K562 (cell line): ENCODE results near the gene VWA7. TPM values are rescaled to one million over a fixed set of nuclear protein-coding genes. Genes with fewer than 3 reads are reported as not detected.

Experiments used
- CHD2 ChIP-seq: IDR thresholded peaks from 2 replicates; pipeline ENCODE4 v1.6.1; 2011; ENCODE audit warnings: low read depth, low read length
- CREB5 ChIP-seq: fragments of 250-450 bp; sonication (Bioruptor Pico); IDR thresholded peaks from 2 replicates; pipeline ENCODE4 v1.5.0; 2020; ENCODE audit warnings: mild to moderate bottlenecking
- HEY1 ChIP-seq: fragments of 250-450 bp; sonication (Bioruptor Pico); IDR thresholded peaks from 2 replicates; pipeline ENCODE4 v1.5.0; 2020; ENCODE audit warnings: mild to moderate bottlenecking, moderate library complexity, borderline replicate concordance
- MEF2D ChIP-seq: conservative IDR thresholded peaks from 2 replicates; pipeline ENCODE4 v1.6.1; 2016; ENCODE audit warnings: low read depth, missing genetic modification characterization, missing compliant biosample characterization
- MTF1 ChIP-seq: fragments of 250-450 bp; sonication (Bioruptor Pico); IDR thresholded peaks from 2 replicates; pipeline ENCODE4 v1.9.0; 2021; ENCODE audit warnings: moderate library complexity, mild to moderate bottlenecking, inconsistent platforms, borderline replicate concordance
- PBX2 ChIP-seq, 2 experiments: IDR thresholded peaks in 1 of 2; conservative IDR thresholded peaks in 1 of 2; 2 replicates each; pipeline ENCODE4 v1.6.1; 2016; ENCODE audit warnings: low read depth in 2 of 2, mild to moderate bottlenecking in 1 of 2, missing compliant biosample characterization in 1 of 2, missing genetic modification characterization in 1 of 2, moderate library complexity in 1 of 2
- RB1 ChIP-seq: fragments of 450-650 bp; IDR thresholded peaks from 2 replicates; pipeline ENCODE4 v1.6.1; 2017; ENCODE audit warnings: low read depth, mild to moderate bottlenecking
- RBM25 ChIP-seq: fragments of 200-400 bp; formaldehyde crosslinking; IDR thresholded peaks from 2 replicates; pipeline ENCODE4 v1.6.1; 2018; ENCODE audit warnings: low read length, low read depth, moderate library complexity; ENCODE audit not compliant: severe bottlenecking
- SFPQ ChIP-seq: fragments of 200-400 bp; formaldehyde crosslinking; IDR thresholded peaks from 2 replicates; pipeline ENCODE4 v1.6.1; 2017; ENCODE audit warnings: mild to moderate bottlenecking, low read depth, low read length, moderate library complexity
- STAT6 ChIP-seq: sonication (generic); formaldehyde crosslinking; IDR thresholded peaks from 2 replicates; pipeline ENCODE4 v1.8.1; 2023; ENCODE audit warnings: mild to moderate bottlenecking, missing genetic modification reagents
- TCF3 ChIP-seq: sonication (generic); formaldehyde crosslinking; IDR thresholded peaks from 2 replicates; pipeline ENCODE4 v1.4.0; 2020; ENCODE audit warnings: mild to moderate bottlenecking, missing genetic modification reagents
- YBX1 ChIP-seq: fragments of 450-650 bp; IDR thresholded peaks from 2 replicates; pipeline ENCODE4 v1.7.1; 2016; ENCODE audit warnings: mild to moderate bottlenecking
- ZBTB9 ChIP-seq: fragments of 450-650 bp; formaldehyde crosslinking; IDR thresholded peaks from 2 replicates; pipeline ENCODE4 v1.4.0; 2020; ENCODE audit warnings: mild to moderate bottlenecking, moderate library complexity
- ZNF263 ChIP-seq: sonication (generic); formaldehyde crosslinking; IDR thresholded peaks from 2 replicates; pipeline ENCODE4 v1.8.0; 2022; ENCODE audit warnings: mild to moderate bottlenecking, missing genetic modification reagents, borderline replicate concordance
- ZNF445 ChIP-seq: fragments of 250-450 bp; sonication (Bioruptor Pico); IDR thresholded peaks from 2 replicates; pipeline ENCODE4 v1.4.0; 2020; ENCODE audit warnings: low read depth, mild to moderate bottlenecking, moderate library complexity
- ZNF586 ChIP-seq: fragments of 450-650 bp; formaldehyde crosslinking; conservative IDR thresholded peaks from 2 replicates; pipeline ENCODE4 v1.4.0; 2020; ENCODE audit warnings: mild to moderate bottlenecking, moderate library complexity
- polyA plus RNA-seq, 8 experiments: library from polyadenylated mRNA; depleted of rRNA in 4 of 8; stranded (reverse) in 5 of 8; unstranded in 3 of 8; fragments of >200 nt; fragmentation: Nextera tagmentation in 2 of 8; fragmentation: Illumina TruSeq in 1 of 8; extraction: Ambion mirVana in 2 of 8; extraction: Trizol in 1 of 8; gene quantifications; 2 replicates each; pipeline versions ENCODE4 v1.2.1 to v1.2.3, GENCODE V29; 2011 to 2014; ENCODE audit warnings: inconsistent platforms in 1 of 8, missing spikeins in 1 of 8
- total RNA-seq, 7 experiments: library from RNA; depleted of rRNA in 6 of 7; stranded (reverse); fragments of >200 nt in 6 of 7; fragmentation: Illumina TruSeq in 2 of 7; extraction: Trizol in 2 of 7; gene quantifications; 2 replicates each; pipeline versions ENCODE4 v1.2.1 to v1.2.3, GENCODE V29; 2011 to 2021; ENCODE audit warnings: low replicate concordance in 1 of 7

The VWA7 gene
- total and polyA plus RNA-seq, 9 of the 15 experiments (the other 6 are each of a cell fraction or from before 2014, with no cell fraction given) = 0.18 to 2.9 (median 0.95) TPM

- TF ChIP-seq PBX2 (CRISPR knock-in tag; IDR thresholded peaks at IDR 0.05; ENCODE audit: low read depth) (no peak; the same call in 1 of the 2 replicates), PBX2 (tag; conservative IDR thresholded peaks at IDR 0.05; ENCODE audit: low read depth) (peak; percentile 81; the same call in 1 of the 2 replicates), HEY1 (no peak), MTF1 (CRISPR knock-in tag) (no peak), RBM25 (no peak), ZBTB9 (CRISPR knock-in tag) (peak; percentile 73; the same call in 1 of the 2 replicates), CHD2 (no peak), CREB5 (CRISPR knock-in tag) (no peak; the same call in 1 of the 2 replicates), SFPQ (no peak), ZNF445 (no peak), MEF2D (tag) (no peak), STAT6 (CRISPR knock-in tag) (peak; percentile 61; the same call in 1 of the 2 replicates), YBX1 (no peak), ZNF263 (no peak), ZNF586 (no peak), RB1 (no peak), TCF3 (CRISPR knock-in tag) (peak; percentile 44)
These were observed 50.0 kb downstream of the VWA7 start (continued) for GRCh38 chr6:31727034-31727716.
